CD4-positive, alpha-beta T cell (primary cell): ENCODE data around the gene GLI2. TPM values are rescaled to one million over a fixed set of nuclear protein-coding genes. Genes with fewer than 3 reads are reported as not detected.

Experiments
- ATAC-seq: fragments of 200-7000 bp; cut with Tn5 transposase; one replicate; pipeline ENCODE4 v1.10.0; 2022; ENCODE audit warnings: mild to moderate bottlenecking; ENCODE audit not compliant: poor library complexity
- CTCF ChIA-PET: fragments of 350-600 bp; sonication (Branson Sonifier 250); formaldehyde crosslinking; loops from one replicate; lab custom pipeline; 2021; ENCODE audit warnings: antibody characterized with exemption, inconsistent platforms; lab: Charles Lee
- POLR2A ChIA-PET: fragments of 350-600 bp; sonication (Branson Sonifier 250); formaldehyde crosslinking; loops from one replicate; lab custom pipeline; 2021; ENCODE audit warnings: antibody characterized with exemption, inconsistent platforms; lab: Charles Lee
- DNase-seq, 14 experiments: peaks; one replicate each; pipeline ENCODE4 v3.0.0-alpha.2; 2013 to 2020; ENCODE audit warnings: mixed read lengths in 2 of 14
- H3K27ac ChIP-seq, 2 donors: one replicate each; pipeline versions ENCODE4 v1.5.1 to v1.7.0; 2013; ENCODE audit warnings: low read length in 2 of 2, low read depth in 1 of 2, mild to moderate bottlenecking in 1 of 2
- H3K27me3 ChIP-seq, 2 experiments: 1 replicate in 1 of 2; 2 replicates in 1 of 2; pipeline versions ENCODE4 v1.6.1 to v1.7.0; 2013; ENCODE audit warnings: low read length in 2 of 2, control low read depth in 1 of 2, mild to moderate bottlenecking in 1 of 2, moderate library complexity in 1 of 2; ENCODE audit not compliant: insufficient read depth in 2 of 2, control insufficient read depth in 1 of 2
- H3K36me3 ChIP-seq: one replicate; pipeline ENCODE4 v1.6.1; 2013; ENCODE audit warnings: low read length, control low read depth; ENCODE audit not compliant: insufficient read depth
- H3K4me1 ChIP-seq: one replicate; pipeline ENCODE4 v1.6.1; 2013; ENCODE audit warnings: low read length, control low read depth; ENCODE audit not compliant: insufficient read depth
- H3K4me3 ChIP-seq: one replicate; pipeline ENCODE4 v1.5.1; 2013; ENCODE audit warnings: mild to moderate bottlenecking, low read length, moderate library complexity
- H3K9me3 ChIP-seq, 2 experiments: 1 replicate in 1 of 2; 2 replicates in 1 of 2; pipeline versions ENCODE4 v1.6.1 to v1.7.0; 2013; ENCODE audit warnings: low read length in 2 of 2, mild to moderate bottlenecking in 2 of 2, control low read depth in 1 of 2, moderate library complexity in 1 of 2; ENCODE audit not compliant: control insufficient read depth in 1 of 2, insufficient read depth in 1 of 2
- H3K27ac Mint-ChIP-seq: one replicate; pipeline ENCODE4 v1.8.0; 2020; ENCODE audit warnings: mixed read lengths
- H3K27me3 Mint-ChIP-seq: one replicate; pipeline ENCODE4 v1.8.0; 2021; ENCODE audit warnings: mixed read lengths
- H3K36me3 Mint-ChIP-seq: one replicate; pipeline ENCODE4 v1.8.0; 2021; ENCODE audit warnings: low read depth, mixed read lengths
- H3K4me1 Mint-ChIP-seq: one replicate; pipeline ENCODE4 v1.8.0; 2021; ENCODE audit warnings: low read depth, mixed read lengths
- H3K4me3 Mint-ChIP-seq: one replicate; pipeline ENCODE4 v1.8.0; 2020; ENCODE audit warnings: mild to moderate bottlenecking, mixed read lengths
- H3K9me3 Mint-ChIP-seq: one replicate; pipeline ENCODE4 v1.8.0; 2020; ENCODE audit warnings: mixed read lengths
- CTCF ChIP-seq: fragments of 200-600 bp; IDR thresholded peaks from one replicate; pipeline ENCODE4 v1.8.0; 2022; ENCODE audit warnings: antibody characterized with exemption, mild to moderate bottlenecking
- intact Hi-C, 2 experiments: fragments of 100-400 bp; cut with DNase I in 1 of 2; cut with micrococcal nuclease in 1 of 2; formaldehyde crosslinking; loops; one replicate each; pipeline versions ENCODE4 v1.15.1 to v1.9.0; 2023 to 2025; cut with DNase I, micrococcal nuclease
- total RNA-seq, 174 experiments: library from RNA in 2 of 174; stranded (reverse) in 2 of 174; gene quantifications; one replicate each; pipeline ENCODE4 v1.2.3 and lab custom pipeline; 2021 to 2026

The GLI2 gene
- total RNA-seq, 2 experiments from 2014 or later = not detected

GRCh38 chr2:120780402-120780801 is 44.7 kb downstream of the GLI2 start:
- POLR2A ChIA-PET = no interaction called here
- no peak overlapping the region for H3K27ac ChIP-seq
- TF ChIP-seq CTCF = no peak
- H3K4me1 ChIP-seq = no peaks in the 10 kb centered on the region
- Mint-ChIP-seq H3K27me3 (peaks cover 5% of the 10 kb centered on the region), H3K27ac (no peak overlapping the region), H3K4me1 (peaks cover 11% of the 10 kb centered on the region), H3K9me3 (no peaks in the 10 kb centered on the region), H3K36me3 (no peaks in the 10 kb centered on the region), H3K4me3 (no peak overlapping the region)
- ATAC-seq = no peak
- CTCF ChIA-PET = no interaction called here
- H3K36me3 ChIP-seq = no peaks in the 10 kb centered on the region
- H3K27me3 ChIP-seq = no peaks in the 10 kb centered on the region
- no peak overlapping the region for H3K4me3 ChIP-seq
- DNase-seq = no peak
- peaks cover 0 to 4% of the 10 kb centered on the region in 2 experiments for H3K9me3 ChIP-seq
- intact Hi-C loops = no loop called here

GRCh38 chr2:120783371-120783791 is 47.7 kb downstream of the GLI2 start:
- intact Hi-C loops = no loop called here
- no peak overlapping the region for H3K4me3 Mint-ChIP-seq
- POLR2A ChIA-PET = no interaction called here

GRCh38 chr2:120783969-120784372 is 48.3 kb downstream of the GLI2 start:
- intact Hi-C loops = no loop called here
- TF ChIP-seq CTCF = no peak
- H3K4me1 Mint-ChIP-seq = peaks cover 11% of the 10 kb centered on the region
- H3K9me3 ChIP-seq = no peaks in the 10 kb centered on the region
- H3K27me3 ChIP-seq = no peaks in the 10 kb centered on the region
- H3K36me3 Mint-ChIP-seq = no peaks in the 10 kb centered on the region
- no peaks in the 10 kb centered on the region for H3K36me3 ChIP-seq
- ChIA-PET POLR2A (no interaction called here), CTCF (no interaction called here)
- H3K27ac ChIP-seq = no peak overlapping the region
- no peaks in the 10 kb centered on the region for H3K9me3 Mint-ChIP-seq
- no peaks in the 10 kb centered on the region for H3K4me1 ChIP-seq
- no peak overlapping the region for H3K4me3 Mint-ChIP-seq
- no peak overlapping the region for H3K27ac Mint-ChIP-seq
- peaks cover 5% of the 10 kb centered on the region for H3K27me3 Mint-ChIP-seq
- no peak overlapping the region for H3K4me3 ChIP-seq
- DNase-seq = no peak
- no peak for ATAC-seq

More at GRCh38 chr2:120783371-120783791, 47.7 kb downstream of the GLI2 start:
- Histone ChIP-seq H3K9me3 (no peaks in the 10 kb centered on the region), H3K4me3 (no peak overlapping the region), H3K4me1 (no peaks in the 10 kb centered on the region), H3K36me3 (no peaks in the 10 kb centered on the region), H3K27ac (no peak overlapping the region), H3K27me3 (no peaks in the 10 kb centered on the region)
- no peaks in the 10 kb centered on the region for H3K36me3 Mint-ChIP-seq
- H3K27ac Mint-ChIP-seq = no peak overlapping the region
- H3K27me3 Mint-ChIP-seq = peaks cover 5% of the 10 kb centered on the region
- no peak for TF ChIP-seq CTCF
- CTCF ChIA-PET = no interaction called here
- DNase-seq (no peak), ATAC-seq (no peak)
- no peaks in the 10 kb centered on the region for H3K9me3 Mint-ChIP-seq
- H3K4me1 Mint-ChIP-seq = peaks cover 11% of the 10 kb centered on the region
